Hepatocyte (in vitro differentiated cells): ENCODE data around the gene SPRR3.

Source experiments
- EZH2 ChIP-seq: fragments of 200-600 bp; sonication (generic); IDR thresholded peaks from 2 replicates; pipeline ENCODE4 v1.6.1; 2016; ENCODE audit warnings: antibody characterized with exemption, mild to moderate bottlenecking, borderline replicate concordance
- EZH2phosphoT487 ChIP-seq: fragments of 200-600 bp; sonication (generic); IDR thresholded peaks from one replicate; pipeline ENCODE4 v1.6.1; 2018; ENCODE audit warnings: antibody characterized with exemption, mild to moderate bottlenecking, low read depth, moderate library complexity; ENCODE audit not compliant: unreplicated experiment, severe bottlenecking
- TF ChIP-seq, protein P1 (sequence below): fragments of 200-600 bp; sonication (generic); IDR thresholded peaks from 2 replicates; pipeline ENCODE4 v1.5.1; 2016; ENCODE audit warnings: antibody characterized with exemption, mild to moderate bottlenecking; ENCODE audit not compliant: poor library complexity

DNA sequence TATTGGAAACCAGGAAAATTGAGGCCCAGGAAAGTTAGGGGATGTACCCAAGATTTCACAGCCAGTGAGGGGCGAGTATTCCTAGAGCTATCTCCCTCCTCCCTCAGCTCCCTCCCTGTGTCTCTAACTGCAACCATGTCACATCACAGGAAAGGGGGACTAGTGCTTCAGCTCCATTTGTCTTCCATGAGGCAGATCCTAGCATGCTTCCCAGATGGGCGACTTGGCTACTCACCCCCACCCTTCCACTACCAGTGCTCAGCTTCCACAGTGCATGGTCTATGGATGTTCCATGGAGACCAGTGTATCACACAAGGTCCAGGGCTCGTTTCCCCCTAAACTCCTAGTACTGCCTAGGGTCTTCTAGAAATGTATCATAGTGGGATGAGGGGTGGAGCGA is 35.7 kb upstream of the SPRR3 start:
- TF ChIP-seq, protein P1, sequence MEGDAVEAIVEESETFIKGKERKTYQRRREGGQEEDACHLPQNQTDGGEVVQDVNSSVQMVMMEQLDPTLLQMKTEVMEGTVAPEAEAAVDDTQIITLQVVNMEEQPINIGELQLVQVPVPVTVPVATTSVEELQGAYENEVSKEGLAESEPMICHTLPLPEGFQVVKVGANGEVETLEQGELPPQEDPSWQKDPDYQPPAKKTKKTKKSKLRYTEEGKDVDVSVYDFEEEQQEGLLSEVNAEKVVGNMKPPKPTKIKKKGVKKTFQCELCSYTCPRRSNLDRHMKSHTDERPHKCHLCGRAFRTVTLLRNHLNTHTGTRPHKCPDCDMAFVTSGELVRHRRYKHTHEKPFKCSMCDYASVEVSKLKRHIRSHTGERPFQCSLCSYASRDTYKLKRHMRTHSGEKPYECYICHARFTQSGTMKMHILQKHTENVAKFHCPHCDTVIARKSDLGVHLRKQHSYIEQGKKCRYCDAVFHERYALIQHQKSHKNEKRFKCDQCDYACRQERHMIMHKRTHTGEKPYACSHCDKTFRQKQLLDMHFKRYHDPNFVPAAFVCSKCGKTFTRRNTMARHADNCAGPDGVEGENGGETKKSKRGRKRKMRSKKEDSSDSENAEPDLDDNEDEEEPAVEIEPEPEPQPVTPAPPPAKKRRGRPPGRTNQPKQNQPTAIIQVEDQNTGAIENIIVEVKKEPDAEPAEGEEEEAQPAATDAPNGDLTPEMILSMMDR: no peak
- TF ChIP-seq EZH2: no peak
- no peak for TF ChIP-seq EZH2phosphoT487
